Activated naive CD4-positive, alpha-beta T cell treated with anti-CD3 and anti-CD28 coated beads, Interleukin-2, amount 50 U/mL, for 24 hours (primary cell): ENCODE results near the gene OR5AU1.
A peak's percentile ranks its signal among the peaks of the same experiment; 100 is the strongest.

Source experiments
- H3K27ac Mint-ChIP-seq: one replicate; pipeline ENCODE4 v1.8.0; 2021; ENCODE audit warnings: mild to moderate bottlenecking, mixed read lengths
- H3K27me3 Mint-ChIP-seq: one replicate; pipeline ENCODE4 v1.8.0; 2021; ENCODE audit warnings: mixed read lengths
- H3K36me3 Mint-ChIP-seq: one replicate; pipeline ENCODE4 v1.8.0; 2021; ENCODE audit warnings: mixed read lengths
- H3K4me1 Mint-ChIP-seq: one replicate; pipeline ENCODE4 v1.8.0; 2021; ENCODE audit warnings: mixed read lengths
- H3K4me3 Mint-ChIP-seq: one replicate; pipeline ENCODE4 v1.8.0; 2021; ENCODE audit warnings: mild to moderate bottlenecking, mixed read lengths
- H3K9me3 Mint-ChIP-seq: one replicate; pipeline ENCODE4 v1.8.0; 2021; ENCODE audit warnings: mixed read lengths

Gene OR5AU1

DNA sequence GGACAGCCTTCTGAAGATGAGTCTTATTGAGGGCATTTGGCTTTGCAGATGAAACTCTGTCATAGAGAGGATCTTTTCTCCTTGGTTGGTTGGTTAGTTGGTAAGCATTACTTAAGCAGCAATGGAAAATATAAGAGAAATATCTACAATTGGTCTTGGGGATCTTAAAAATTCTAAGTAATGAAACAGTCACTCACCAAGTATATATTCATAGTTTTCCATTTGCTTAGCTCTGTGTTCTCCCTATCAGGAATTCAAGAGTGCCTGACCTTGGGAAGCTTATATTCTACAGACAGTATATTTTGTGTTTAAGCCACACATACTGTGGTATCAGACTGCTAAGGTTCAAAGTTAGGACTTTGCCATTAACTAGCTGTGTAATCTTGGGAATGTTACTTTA, at the start of gene OR5AU1:
OR5AU1 (minus strand) TSS at position 101 of the 400 bp plus-strand sequence. CDS start 191 bp downstream, outside the sequence.
- Mint-ChIP-seq H3K27ac (no peak within 1 kb of the TSS), H3K9me3 (no peaks in the 10 kb centered on the region), H3K4me1 (no peaks in the 10 kb centered on the region), H3K4me3 (no peak within 1 kb of the TSS), H3K27me3 (peaks cover 8% of the 10 kb centered on the region), H3K36me3 (no peaks in the 10 kb centered on the region)

DNA sequence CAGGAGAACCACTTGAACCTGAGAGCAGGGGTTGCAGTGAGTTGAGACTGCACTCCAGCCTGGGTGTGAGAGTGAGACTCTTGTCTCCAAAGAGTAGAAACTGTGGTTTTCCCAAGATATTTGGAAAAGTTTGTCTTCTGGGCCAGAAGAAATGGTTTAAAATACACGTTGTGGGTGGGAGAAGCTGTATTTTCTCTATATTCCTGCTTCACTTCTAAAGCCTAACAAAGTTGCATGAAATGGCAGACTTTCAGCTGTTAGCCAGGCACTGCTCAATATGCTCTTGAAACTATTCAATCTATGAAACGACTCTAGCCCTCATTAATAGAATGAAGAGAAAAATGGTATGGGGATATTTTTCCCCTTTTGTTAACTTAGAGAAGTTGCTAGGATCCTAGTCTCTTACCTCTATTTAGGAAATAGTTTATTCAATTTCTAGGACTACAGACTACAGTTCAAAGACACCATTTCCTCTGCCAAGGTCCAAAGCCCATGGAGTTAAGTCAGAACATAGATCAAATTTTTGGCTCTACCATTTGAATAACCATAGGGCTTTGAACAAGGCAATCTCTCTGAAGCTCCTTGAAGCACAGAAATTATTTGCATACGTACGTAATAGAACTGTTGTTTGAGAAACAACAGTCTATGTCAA, 49.3 kb upstream of the OR5AU1 start:
- H3K36me3 Mint-ChIP-seq: peaks cover 40% of the 10 kb centered on the region
- peak overlapping the region; percentile 71 for H3K27ac Mint-ChIP-seq
- no peaks in the 10 kb centered on the region for H3K27me3 Mint-ChIP-seq
- H3K4me1 Mint-ChIP-seq: peaks cover 54% of the 10 kb centered on the region
- no peak overlapping the region for H3K4me3 Mint-ChIP-seq
- H3K9me3 Mint-ChIP-seq: no peaks in the 10 kb centered on the region

- peak overlapping the region; percentile 24 for H3K4me3 Mint-ChIP-seq
- H3K4me1 Mint-ChIP-seq: peaks cover 50% of the 10 kb centered on the region
- H3K9me3 Mint-ChIP-seq: no peaks in the 10 kb centered on the region
- no peaks in the 10 kb centered on the region for H3K27me3 Mint-ChIP-seq
- H3K27ac Mint-ChIP-seq: peak overlapping the region; percentile 92
- peaks cover 35% of the 10 kb centered on the region for H3K36me3 Mint-ChIP-seq
Observed at GRCh38 chr14:21204167-21205025, 48.5 kb upstream of the OR5AU1 start.

DNA sequence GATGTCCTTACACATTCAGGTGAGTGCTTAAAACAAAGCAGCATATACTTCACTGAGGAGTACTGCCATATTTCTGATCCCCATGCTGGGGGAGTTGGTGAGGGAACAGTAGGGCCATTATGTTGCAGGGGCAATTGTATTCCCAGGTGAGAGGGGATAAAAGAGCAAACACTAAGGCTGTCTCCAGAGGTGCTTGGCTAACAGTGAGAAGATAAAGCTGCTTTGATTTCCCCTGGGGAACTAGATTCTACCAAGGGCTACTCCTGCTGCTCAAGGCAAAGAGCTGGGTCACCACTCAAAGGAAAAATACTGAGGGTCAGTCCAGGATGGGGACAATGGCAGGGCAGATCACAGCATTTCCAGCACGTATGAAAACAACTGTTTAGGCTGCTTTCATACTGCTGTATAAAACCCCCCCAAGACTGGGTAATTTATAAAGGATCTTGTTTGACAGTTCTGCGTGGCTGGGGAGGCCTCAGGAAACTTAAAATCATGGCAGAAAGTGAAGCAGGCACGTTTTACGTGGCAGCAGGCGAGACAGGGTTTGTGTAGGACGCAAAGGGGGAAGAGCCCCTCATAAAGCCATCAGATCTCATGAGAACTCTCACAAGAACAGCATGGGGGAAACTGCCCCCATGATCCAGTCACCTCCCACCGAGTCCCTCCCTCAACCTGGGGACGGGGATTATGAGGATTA, 47.8 kb upstream of the OR5AU1 start:
- Mint-ChIP-seq H3K9me3 (no peaks in the 10 kb centered on the region), H3K4me3 (peak overlapping the region; percentile 24), H3K27ac (peak overlapping the region; percentile 92), H3K4me1 (peaks cover 50% of the 10 kb centered on the region), H3K36me3 (peaks cover 35% of the 10 kb centered on the region), H3K27me3 (no peaks in the 10 kb centered on the region)

DNA sequence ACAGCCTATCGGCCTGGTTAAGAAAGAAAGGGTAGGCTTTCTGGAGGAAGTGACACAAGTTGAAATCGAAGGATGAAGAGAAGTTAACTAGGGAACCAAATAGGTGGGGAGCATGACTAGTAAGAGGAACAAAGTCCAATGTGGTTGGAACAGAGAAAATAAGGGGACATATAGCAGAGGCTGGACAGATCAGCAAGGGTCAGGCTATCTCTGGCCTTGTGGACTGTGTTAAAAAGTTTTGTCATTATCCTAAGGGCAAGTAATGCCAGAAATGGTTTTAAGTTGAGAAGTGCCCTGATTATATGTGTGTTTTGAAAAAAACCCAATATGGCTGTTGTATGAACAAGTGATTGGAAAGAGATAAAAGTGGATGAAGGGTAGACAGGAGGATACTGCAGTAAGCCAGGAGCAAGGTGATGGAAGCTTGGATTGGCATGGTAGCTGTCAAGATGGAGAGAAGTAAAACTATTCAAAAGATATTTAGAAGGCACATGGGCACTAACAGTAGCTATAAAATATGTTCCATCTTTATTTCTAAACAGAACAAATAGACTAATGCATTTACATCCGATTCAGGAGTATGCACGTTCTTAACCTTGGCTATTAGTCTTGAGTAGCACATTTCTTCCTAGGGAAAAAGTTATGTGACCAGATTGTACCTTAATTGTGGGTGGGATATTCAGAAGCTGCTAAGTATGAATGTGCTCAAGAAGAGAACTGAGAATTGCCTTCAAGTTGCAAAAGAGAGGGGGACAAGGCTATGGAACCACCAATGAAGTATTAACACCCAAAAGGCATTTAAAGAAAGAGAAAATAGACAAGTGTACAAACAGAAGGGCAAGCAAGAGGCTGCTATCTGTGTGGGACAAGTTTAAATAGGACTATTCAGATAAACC, 46.8 kb upstream of the OR5AU1 start:
- H3K4me3 Mint-ChIP-seq: peak overlapping the region; percentile 9
- peaks cover 43% of the 10 kb centered on the region for H3K4me1 Mint-ChIP-seq
- H3K27ac Mint-ChIP-seq: peak overlapping the region; percentile 73

DNA sequence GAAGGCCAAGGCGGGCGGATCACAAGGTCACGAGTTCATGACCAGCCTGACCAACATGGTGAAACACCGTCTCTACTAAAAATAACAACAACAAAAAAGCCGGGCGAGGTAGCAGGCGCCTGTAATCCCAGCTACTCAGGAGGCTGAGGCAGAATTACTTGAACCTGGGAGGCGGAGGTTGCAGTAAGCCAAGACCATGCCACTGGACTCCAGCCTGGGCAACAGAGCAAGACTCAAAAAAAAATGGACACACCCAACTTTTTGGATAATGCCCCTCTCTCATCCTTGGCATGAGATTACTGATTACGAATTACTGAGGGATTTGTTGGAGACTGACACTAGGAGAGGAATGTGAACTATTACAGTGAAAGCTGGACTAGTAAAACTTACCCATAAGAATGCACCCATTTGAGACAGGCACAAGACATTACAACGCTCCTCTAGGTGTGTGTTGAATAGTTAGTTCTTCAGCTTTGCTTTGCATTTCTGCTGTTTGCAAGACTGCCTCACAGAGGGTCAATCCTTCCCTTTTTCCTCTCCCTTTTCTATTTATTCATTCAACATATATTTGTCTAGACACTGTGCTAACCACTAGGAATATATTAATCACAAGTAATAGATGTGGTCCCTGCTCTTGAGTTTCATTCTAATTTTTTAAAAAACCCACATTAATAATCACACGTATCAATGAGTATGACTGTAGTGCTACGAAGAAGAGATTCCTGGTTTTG, 46.0 kb upstream of the OR5AU1 start:
- H3K27me3 Mint-ChIP-seq: no peaks in the 10 kb centered on the region
- H3K4me1 Mint-ChIP-seq: peaks cover 38% of the 10 kb centered on the region

More for the DNA sequence above, 46.8 kb upstream of the OR5AU1 start:
- Mint-ChIP-seq H3K9me3 (no peaks in the 10 kb centered on the region), H3K27me3 (no peaks in the 10 kb centered on the region), H3K36me3 (peaks cover 28% of the 10 kb centered on the region)

DNA sequence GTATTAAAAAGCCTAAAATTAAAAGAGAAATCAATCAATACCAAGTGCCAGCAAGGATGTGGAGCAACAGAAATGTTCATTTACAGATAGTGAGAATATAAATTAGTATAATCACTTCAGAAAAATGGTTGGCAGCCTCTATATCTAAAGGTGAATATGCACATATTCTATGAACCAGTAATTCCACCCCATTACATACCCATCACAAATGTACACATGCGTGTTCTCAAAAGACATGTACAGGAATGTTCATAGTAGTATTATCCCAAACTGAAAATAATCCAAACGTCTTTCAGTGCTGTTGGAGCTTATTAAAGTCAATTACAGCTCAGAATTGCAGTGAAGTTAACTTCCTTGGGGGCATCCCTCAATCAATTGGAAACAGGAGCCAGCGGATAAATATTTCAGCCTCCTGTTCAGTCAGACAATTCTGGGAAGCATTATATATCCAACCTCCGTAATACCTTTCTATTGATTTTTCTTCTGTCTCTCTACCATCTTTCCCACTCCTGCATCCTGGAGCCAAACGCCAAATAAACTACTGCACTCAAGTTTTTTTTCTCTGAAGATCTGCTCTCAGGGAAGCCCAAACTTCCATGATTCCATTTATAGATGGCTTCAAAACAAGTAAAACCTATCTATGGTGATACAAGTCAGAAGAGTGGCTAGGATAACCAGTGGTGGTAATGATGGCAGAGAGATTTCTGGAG, 45.0 kb upstream of the OR5AU1 start:
- H3K9me3 Mint-ChIP-seq: no peaks in the 10 kb centered on the region
- H3K27me3 Mint-ChIP-seq: no peaks in the 10 kb centered on the region
- no peak overlapping the region for H3K4me3 Mint-ChIP-seq
- peaks cover 12% of the 10 kb centered on the region for H3K36me3 Mint-ChIP-seq
- H3K27ac Mint-ChIP-seq: peak overlapping the region; percentile 78
- peaks cover 31% of the 10 kb centered on the region for H3K4me1 Mint-ChIP-seq

More for the DNA sequence above, 46.0 kb upstream of the OR5AU1 start:
- Mint-ChIP-seq H3K27ac (peak overlapping the region; percentile 36), H3K4me3 (peak overlapping the region; percentile 9), H3K36me3 (peaks cover 21% of the 10 kb centered on the region), H3K9me3 (no peaks in the 10 kb centered on the region)

DNA sequence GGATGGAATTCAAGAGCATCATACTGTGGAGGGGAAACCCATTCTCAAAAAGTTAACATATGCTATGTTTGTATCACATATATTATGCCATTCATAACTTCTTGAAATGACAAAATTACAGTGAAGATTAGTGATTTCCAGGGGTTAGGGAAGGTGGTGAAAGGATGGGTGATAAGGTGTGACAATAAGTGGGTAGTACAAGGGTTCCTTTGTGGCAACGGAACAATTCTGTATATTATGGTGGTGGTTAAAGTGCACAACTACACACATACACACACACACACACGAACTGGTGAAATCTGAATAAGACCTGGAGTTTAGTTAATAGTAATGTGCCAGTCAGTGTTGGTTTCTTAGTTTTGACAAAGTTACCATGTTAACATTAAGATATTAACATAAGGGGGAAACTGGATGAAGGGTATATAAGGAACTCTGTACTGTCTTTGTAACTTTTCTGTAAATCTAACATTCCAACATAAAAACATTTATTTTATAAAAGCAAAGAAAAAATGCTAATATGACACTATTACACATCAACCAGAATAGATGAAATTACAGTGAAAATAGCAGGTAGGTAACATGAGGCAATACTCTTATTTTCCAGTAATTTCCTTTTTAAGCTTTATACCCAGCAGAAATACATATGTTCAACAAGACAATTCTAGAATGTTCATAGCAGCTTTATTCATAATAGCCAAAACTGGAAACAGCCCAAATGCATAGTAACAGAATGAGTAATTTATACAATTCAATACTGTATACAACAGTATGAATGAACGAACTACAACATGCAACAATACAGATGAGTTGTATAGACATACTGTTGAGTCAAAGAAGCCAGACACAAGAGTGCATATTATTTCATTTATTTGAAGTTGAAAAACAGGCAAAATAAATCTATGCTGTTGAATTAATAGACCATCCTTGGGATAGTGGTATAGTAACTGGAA, 44.0 kb upstream of the OR5AU1 start:
- Mint-ChIP-seq H3K36me3 (peaks cover 10% of the 10 kb centered on the region), H3K27ac (no peak overlapping the region), H3K9me3 (no peaks in the 10 kb centered on the region), H3K4me1 (peaks cover 32% of the 10 kb centered on the region), H3K27me3 (no peaks in the 10 kb centered on the region), H3K4me3 (no peak overlapping the region)

- Mint-ChIP-seq H3K9me3 (no peaks in the 10 kb centered on the region), H3K4me1 (peaks cover 29% of the 10 kb centered on the region), H3K4me3 (no peak overlapping the region), H3K36me3 (no peaks in the 10 kb centered on the region), H3K27ac (peak overlapping the region; percentile 81), H3K27me3 (no peaks in the 10 kb centered on the region)
Observed at GRCh38 chr14:21197418-21198205, 41.7 kb upstream of the OR5AU1 start.

- Mint-ChIP-seq H3K4me3 (no peak overlapping the region), H3K27me3 (no peaks in the 10 kb centered on the region), H3K27ac (peak overlapping the region; percentile 87), H3K36me3 (no peaks in the 10 kb centered on the region), H3K4me1 (peaks cover 21% of the 10 kb centered on the region), H3K9me3 (no peaks in the 10 kb centered on the region)
Observed at GRCh38 chr14:21194597-21194996, 38.7 kb upstream of the OR5AU1 start.

DNA sequence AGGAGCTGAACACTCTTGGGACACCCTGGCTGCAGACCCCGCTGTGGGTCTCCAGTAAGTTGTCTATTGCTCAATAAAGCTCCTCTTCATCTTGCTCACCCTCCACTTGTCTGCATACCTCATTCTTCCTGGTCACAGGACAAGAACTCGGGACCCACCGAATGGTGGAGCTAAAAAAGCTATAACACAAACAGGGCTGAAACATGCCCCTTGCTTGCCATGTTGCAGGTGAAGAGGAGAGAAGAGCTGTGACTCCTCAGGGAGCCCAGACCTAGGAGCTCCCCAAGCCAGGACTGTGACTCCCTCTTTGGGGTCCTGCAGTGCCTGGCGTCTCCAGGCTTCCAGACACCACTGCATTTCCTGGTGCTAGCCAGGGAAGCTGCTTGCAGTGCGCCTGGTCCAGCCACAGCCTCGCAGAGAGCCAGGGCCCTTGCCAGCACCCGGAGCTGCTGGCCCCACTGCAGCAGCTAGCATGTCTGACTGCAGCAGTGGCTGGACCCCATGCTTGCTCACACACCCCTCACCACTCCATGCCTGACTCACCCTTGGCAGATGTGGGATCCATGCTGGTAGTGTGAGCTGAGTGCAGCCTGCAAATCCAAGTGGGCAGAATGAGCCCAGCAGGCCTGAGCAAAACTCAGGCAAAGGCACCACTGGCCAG, 37.1 kb upstream of the OR5AU1 start:
- Mint-ChIP-seq H3K4me1 (peaks cover 21% of the 10 kb centered on the region), H3K4me3 (peak overlapping the region; percentile 76)

GRCh38 chr14:21192447-21192822, 36.6 kb upstream of the OR5AU1 start:
- Mint-ChIP-seq H3K27ac (no peak overlapping the region), H3K4me1 (peaks cover 21% of the 10 kb centered on the region), H3K27me3 (no peaks in the 10 kb centered on the region), H3K36me3 (no peaks in the 10 kb centered on the region), H3K4me3 (peak overlapping the region; percentile 76), H3K9me3 (no peaks in the 10 kb centered on the region)

More for the DNA sequence above, 37.1 kb upstream of the OR5AU1 start:
- H3K36me3 Mint-ChIP-seq: no peaks in the 10 kb centered on the region
- no peaks in the 10 kb centered on the region for H3K9me3 Mint-ChIP-seq
- no peaks in the 10 kb centered on the region for H3K27me3 Mint-ChIP-seq
- no peak overlapping the region for H3K27ac Mint-ChIP-seq
